K562 (cell line): ENCODE data around the gene KCNH2. TPM values are rescaled to one million over a fixed set of nuclear protein-coding genes. Genes with fewer than 3 reads are reported as not detected.
A peak's percentile ranks its signal among the peaks of the same experiment; 100 is the strongest.

Source experiments
- BHLHE40 ChIP-seq: IDR thresholded peaks from 2 replicates; pipeline ENCODE4 v1.6.1; 2011; ENCODE audit warnings: low read length, improper control_type of control experiment
- ERF ChIP-seq: fragments of 450-650 bp; formaldehyde crosslinking; IDR thresholded peaks from 2 replicates; pipeline ENCODE4 v1.4.0; 2020; ENCODE audit warnings: mild to moderate bottlenecking, mixed read lengths
- ESRRA ChIP-seq: fragments of 450-650 bp; IDR thresholded peaks from 2 replicates; pipeline ENCODE4 v1.6.1; 2014; ENCODE audit warnings: low read depth, mild to moderate bottlenecking, moderate library complexity, borderline replicate concordance
- ETS1 ChIP-seq: conservative IDR thresholded peaks from 2 replicates; pipeline ENCODE4 v1.6.1; 2011; ENCODE audit warnings: low read depth, mild to moderate bottlenecking, low read length; ENCODE audit not compliant: control insufficient read depth
- HDAC2 ChIP-seq: fragments of 450-650 bp; IDR thresholded peaks from 2 replicates; pipeline ENCODE4 v1.6.1; 2016; ENCODE audit warnings: mild to moderate bottlenecking
- JUN ChIP-seq, 2 experiments: sonication (generic) in 1 of 2; formaldehyde crosslinking in 1 of 2; IDR thresholded peaks; 2 replicates each; pipeline versions ENCODE4 v1.6.1 to v1.8.0; 2012 to 2022; ENCODE audit warnings: borderline replicate concordance in 2 of 2, mild to moderate bottlenecking in 2 of 2, improper control_type of control experiment in 1 of 2, low read depth in 1 of 2, low read length in 1 of 2, missing genetic modification reagents in 1 of 2
- MAFK ChIP-seq: IDR thresholded peaks from 2 replicates; pipeline ENCODE4 v1.6.1; 2011; ENCODE audit warnings: low read length, improper control_type of control experiment
- MNT ChIP-seq, 2 experiments: fragments of 450-650 bp; conservative IDR thresholded peaks; 2 replicates each; pipeline ENCODE4 v1.6.1; 2017; ENCODE audit warnings: mild to moderate bottlenecking in 2 of 2, moderate library complexity in 2 of 2
- NONO ChIP-seq, 2 experiments: fragments of 200-400 bp in 1 of 2; fragments of 450-650 bp in 1 of 2; formaldehyde crosslinking in 1 of 2; IDR thresholded peaks; 2 replicates each; pipeline ENCODE4 v1.6.1; 2017; ENCODE audit warnings: low read depth in 2 of 2, mild to moderate bottlenecking in 2 of 2, moderate library complexity in 2 of 2, low read length in 1 of 2
- SMARCA4 ChIP-seq: fragments of 450-650 bp; IDR thresholded peaks from 2 replicates; pipeline ENCODE4 v1.6.1; 2016
- SMARCE1 ChIP-seq: fragments of 450-650 bp; IDR thresholded peaks from 2 replicates; pipeline ENCODE4 v1.7.1; 2016; ENCODE audit warnings: mild to moderate bottlenecking
- TAF1 ChIP-seq: IDR thresholded peaks from 2 replicates; pipeline ENCODE4 v1.6.1; 2011; ENCODE audit warnings: mild to moderate bottlenecking, low read length, moderate library complexity; ENCODE audit not compliant: insufficient read depth, control insufficient read depth, severe bottlenecking; ENCODE audit errors: extremely low read depth
- ZNF280A ChIP-seq: fragments of 450-650 bp; IDR thresholded peaks from 2 replicates; pipeline ENCODE4 v1.6.1; 2018; ENCODE audit warnings: mild to moderate bottlenecking, low read depth; ENCODE audit not compliant: partially characterized antibody
- ZNF384 ChIP-seq: IDR thresholded peaks from 2 replicates; pipeline ENCODE4 v1.6.1; 2012; ENCODE audit warnings: low read depth, low read length, improper control_type of control experiment
- ZNF57 ChIP-seq: fragments of 450-650 bp; formaldehyde crosslinking; IDR thresholded peaks from 2 replicates; pipeline ENCODE4 v1.4.0; 2020; ENCODE audit warnings: mild to moderate bottlenecking, moderate library complexity
- ZNF780A ChIP-seq: fragments of 250-450 bp; sonication (Bioruptor Pico); IDR thresholded peaks from 2 replicates; pipeline ENCODE4 v1.5.0; 2021; ENCODE audit warnings: mild to moderate bottlenecking
- polyA plus RNA-seq, 8 experiments: library from polyadenylated mRNA; depleted of rRNA in 4 of 8; stranded (reverse) in 5 of 8; unstranded in 3 of 8; fragments of >200 nt; fragmentation: Nextera tagmentation in 2 of 8; fragmentation: Illumina TruSeq in 1 of 8; extraction: Ambion mirVana in 2 of 8; extraction: Trizol in 1 of 8; gene quantifications; 2 replicates each; pipeline versions ENCODE4 v1.2.1 to v1.2.3, GENCODE V29; 2011 to 2014; ENCODE audit warnings: inconsistent platforms in 1 of 8, missing spikeins in 1 of 8
- total RNA-seq, 7 experiments: library from RNA; depleted of rRNA in 6 of 7; stranded (reverse); fragments of >200 nt in 6 of 7; fragmentation: Illumina TruSeq in 2 of 7; extraction: Trizol in 2 of 7; gene quantifications; 2 replicates each; pipeline versions ENCODE4 v1.2.1 to v1.2.3, GENCODE V29; 2011 to 2021; ENCODE audit warnings: low replicate concordance in 1 of 7
- TF ChIP-seq, protein P1 (sequence below): sonication (generic); formaldehyde crosslinking; IDR thresholded peaks from 2 replicates; pipeline ENCODE4 v1.8.0; 2022; ENCODE audit warnings: missing genetic modification reagents, mild to moderate bottlenecking, moderate library complexity, borderline replicate concordance
- TF ChIP-seq, protein P2 (sequence below), 2 experiments: fragments of 450-650 bp in 1 of 2; sonication (generic) in 1 of 2; formaldehyde crosslinking in 1 of 2; IDR thresholded peaks in 1 of 2; conservative IDR thresholded peaks in 1 of 2; 2 replicates each; pipeline versions ENCODE4 v1.6.1 to v1.8.1; 2016 to 2023; ENCODE audit warnings: mild to moderate bottlenecking in 2 of 2, moderate library complexity in 2 of 2, inconsistent platforms in 1 of 2, missing genetic modification reagents in 1 of 2

KCNH2 gene
- total and polyA plus RNA-seq, 9 of the 15 experiments (the other 6 are each of a cell fraction or from before 2014, with no cell fraction given): 18.1 to 368 (median 218) TPM

DNA sequence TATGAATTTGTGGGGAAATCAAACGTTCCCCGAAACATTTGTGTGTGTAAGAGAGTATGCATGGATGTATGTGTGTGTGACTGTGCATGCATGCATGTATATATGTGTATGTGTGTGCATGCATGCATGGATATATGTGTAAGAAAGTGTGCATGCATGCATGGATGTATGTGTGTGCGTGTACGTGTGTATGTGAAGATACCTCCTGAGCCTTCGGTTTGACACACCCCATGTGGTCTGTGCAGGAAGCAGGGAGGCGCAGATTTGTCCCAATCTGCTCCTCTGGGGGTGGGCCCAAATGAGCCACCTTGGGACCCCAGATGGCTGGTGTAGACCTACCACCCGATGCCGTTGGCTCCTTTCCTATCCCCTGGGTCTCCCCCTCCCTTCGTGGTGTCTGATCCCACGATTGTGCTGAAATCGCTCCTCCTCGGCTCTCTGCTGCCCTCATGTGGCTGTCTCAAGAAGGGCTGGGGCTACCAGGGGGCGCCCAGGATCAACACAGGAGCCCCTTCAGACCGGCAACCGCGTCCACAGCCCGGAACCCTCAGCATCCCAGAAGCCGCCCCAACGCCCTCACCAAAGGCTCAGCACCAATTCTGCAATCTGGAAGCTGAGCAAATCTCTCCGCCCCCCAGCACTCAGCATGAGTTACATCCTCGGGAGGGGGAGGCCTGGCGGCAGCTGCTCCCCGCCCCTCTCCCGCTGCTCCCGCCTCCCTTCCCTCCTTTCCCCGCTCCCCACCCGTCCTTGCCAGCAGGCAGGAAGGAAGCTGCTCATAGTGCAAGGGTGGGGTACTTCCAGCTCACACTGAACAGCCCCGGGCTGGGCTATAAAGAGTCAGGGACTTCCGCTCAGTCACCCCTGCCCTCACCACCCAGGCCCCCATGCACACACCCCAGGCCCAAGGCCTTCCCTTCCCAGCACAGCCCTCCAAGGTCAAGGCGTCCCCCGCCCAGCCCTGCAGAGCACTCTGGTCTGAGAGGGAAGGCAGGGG lies 10.4 kb upstream of the KCNH2 start (continued):
- 0 out of 4 replicates have a peak, but pooled peaks of 1 of the 2 experiments have one; percentile 10 for TF ChIP-seq NONO (IDR thresholded peaks at IDR 0.05; ENCODE audit: low read depth in 2 of 2, low read length in 1 of 2)
- 0 out of 2 replicates have a peak, but pooled peaks have one; percentile 20 for TF ChIP-seq JUN (IDR thresholded peaks at IDR 0.05; ENCODE audit: borderline replicate concordance, low read depth, low read length)
- no peak for TF ChIP-seq JUN (CRISPR knock-in tag; IDR thresholded peaks at IDR 0.05; ENCODE audit: borderline replicate concordance)
- peak; percentile 39; the same call in 1 of the 2 replicates for TF ChIP-seq ETS1
- TF ChIP-seq, protein P1, sequence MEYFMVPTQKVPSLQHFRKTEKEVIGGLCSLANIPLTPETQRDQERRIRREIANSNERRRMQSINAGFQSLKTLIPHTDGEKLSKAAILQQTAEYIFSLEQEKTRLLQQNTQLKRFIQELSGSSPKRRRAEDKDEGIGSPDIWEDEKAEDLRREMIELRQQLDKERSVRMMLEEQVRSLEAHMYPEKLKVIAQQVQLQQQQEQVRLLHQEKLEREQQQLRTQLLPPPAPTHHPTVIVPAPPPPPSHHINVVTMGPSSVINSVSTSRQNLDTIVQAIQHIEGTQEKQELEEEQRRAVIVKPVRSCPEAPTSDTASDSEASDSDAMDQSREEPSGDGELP (CRISPR knock-in tag): peak; percentile 68; the same call in 1 of the 2 replicates
- TF ChIP-seq, protein P2, sequence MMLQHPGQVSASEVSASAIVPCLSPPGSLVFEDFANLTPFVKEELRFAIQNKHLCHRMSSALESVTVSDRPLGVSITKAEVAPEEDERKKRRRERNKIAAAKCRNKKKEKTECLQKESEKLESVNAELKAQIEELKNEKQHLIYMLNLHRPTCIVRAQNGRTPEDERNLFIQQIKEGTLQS (IDR thresholded peaks at IDR 0.05): no peak
- TF ChIP-seq, protein P2 (CRISPR knock-in tag; conservative IDR thresholded peaks at IDR 0.05): no peak
- peak in 1 of 2 experiments; percentile 35; a peak in 1 of 4 replicates for TF ChIP-seq MNT (conservative IDR thresholded peaks at IDR 0.05)
- TF ChIP-seq SMARCE1: peak; percentile 60; the same call in 1 of the 2 replicates
- TF ChIP-seq TAF1: no peak
- TF ChIP-seq MAFK: peak; percentile 30; the same call in 1 of the 2 replicates
- TF ChIP-seq ZNF280A: no peak
- TF ChIP-seq HDAC2: 0 out of 2 replicates have a peak, but pooled peaks have one; percentile 37
- no peak for TF ChIP-seq ERF (CRISPR knock-in tag)
- TF ChIP-seq ZNF57 (CRISPR knock-in tag): no peak
- no peak for TF ChIP-seq ZNF384
- TF ChIP-seq SMARCA4: peak; percentile 44; the same call in 1 of the 2 replicates
- TF ChIP-seq ZNF780A (CRISPR knock-in tag): no peak
- peak; percentile 28; the same call in 1 of the 2 replicates for TF ChIP-seq BHLHE40
- TF ChIP-seq ESRRA: peak; percentile 42; the same call in 1 of the 2 replicates
